CD14-positive monocyte (primary cell): Measurements from ENCODE around the gene CTTN. TPM values are rescaled to one million over a fixed set of nuclear protein-coding genes. Genes with fewer than 3 reads are reported as not detected.

Experiments used
- DNase-seq, 3 donors: peaks; one replicate each; pipeline ENCODE4 v3.0.0-alpha.2; 2011 to 2022
- H2AFZ ChIP-seq: 2 replicates; pipeline ENCODE4 v1.6.0; 2012; ENCODE audit warnings: mild to moderate bottlenecking, low read depth, low read length, inconsistent platforms; ENCODE audit not compliant: insufficient read depth, poor library complexity, severe bottlenecking
- H3K27ac ChIP-seq, 2 donors: 1 replicate in 1 of 2; 2 replicates in 1 of 2; pipeline ENCODE4 v1.5.1; 2012 to 2013; ENCODE audit warnings: low read length in 2 of 2, control low read depth in 1 of 2, inconsistent platforms in 1 of 2, low read depth in 1 of 2, mild to moderate bottlenecking in 1 of 2
- H3K27me3 ChIP-seq, 2 donors: one replicate each; pipeline versions ENCODE4 v1.6.0 to v1.6.1; 2011 to 2013; ENCODE audit warnings: low read length in 2 of 2; ENCODE audit not compliant: control insufficient read depth in 2 of 2, insufficient read depth in 2 of 2
- H3K36me3 ChIP-seq, 2 donors: replicated peaks in 1 of 2; 1 replicate in 1 of 2; 2 replicates in 1 of 2; pipeline versions ENCODE4 v1.5.1 to v1.6.1; 2012 to 2013; ENCODE audit warnings: low read length in 2 of 2, control low read depth in 1 of 2, inconsistent platforms in 1 of 2, mild to moderate bottlenecking in 1 of 2; ENCODE audit not compliant: insufficient read depth in 2 of 2, control insufficient read depth in 1 of 2
- H3K4me1 ChIP-seq, 2 donors: 1 replicate in 1 of 2; 2 replicates in 1 of 2; pipeline versions ENCODE4 v1.5.1 to v1.6.1; 2012 to 2013; ENCODE audit warnings: low read length in 2 of 2, control low read depth in 1 of 2, inconsistent platforms in 1 of 2, mild to moderate bottlenecking in 1 of 2, moderate library complexity in 1 of 2; ENCODE audit not compliant: insufficient read depth in 2 of 2, control insufficient read depth in 1 of 2
- H3K4me2 ChIP-seq: replicated peaks from 2 replicates; pipeline ENCODE3; 2012; ENCODE audit warnings: low read length, moderate library complexity, mild to moderate bottlenecking; ENCODE audit not compliant: poor library complexity, severe bottlenecking; ENCODE audit errors: extremely low read depth
- H3K4me3 ChIP-seq, 3 experiments: fragments of 200-600 bp in 1 of 3; sonication (generic) in 1 of 3; replicated peaks in 1 of 3; 1 replicate in 2 of 3; 2 replicates in 1 of 3; pipeline ENCODE4 v1.5.1; 2011 to 2013; ENCODE audit warnings: low read length in 3 of 3, mild to moderate bottlenecking in 3 of 3, control low read depth in 2 of 3, low read depth in 2 of 3, inconsistent platforms in 1 of 3, moderate library complexity in 1 of 3
- H3K79me2 ChIP-seq: 2 replicates; pipeline ENCODE4 v1.6.0; 2012; ENCODE audit warnings: mild to moderate bottlenecking, control low read depth, inconsistent platforms, low read length, moderate library complexity; ENCODE audit not compliant: insufficient read depth
- H3K9ac ChIP-seq: 2 replicates; pipeline ENCODE4 v1.6.0; 2017; ENCODE audit warnings: low read length, mild to moderate bottlenecking; ENCODE audit not compliant: insufficient read depth, poor library complexity, severe bottlenecking
- H3K9me3 ChIP-seq, 2 donors: replicated peaks in 1 of 2; 1 replicate in 1 of 2; 2 replicates in 1 of 2; pipeline versions ENCODE4 v1.5.1 to v1.6.1; 2012 to 2013; ENCODE audit warnings: low read length in 2 of 2, control low read depth in 1 of 2; ENCODE audit not compliant: control insufficient read depth in 1 of 2, insufficient read depth in 1 of 2
- H4K20me1 ChIP-seq: 2 replicates; pipeline ENCODE4 v1.6.0; 2012; ENCODE audit warnings: mild to moderate bottlenecking, low read length, control low read depth, moderate library complexity; ENCODE audit not compliant: insufficient read depth
- H3K27ac Mint-ChIP-seq, 7 donors: one replicate each; pipeline ENCODE4 v1.8.0; 2020; ENCODE audit warnings: mild to moderate bottlenecking in 7 of 7, mixed read lengths in 7 of 7, moderate library complexity in 6 of 7, inconsistent platforms in 2 of 7
- H3K27me3 Mint-ChIP-seq, 3 donors: one replicate each; pipeline ENCODE4 v1.8.0; 2021 to 2022; ENCODE audit warnings: low read depth in 3 of 3, mild to moderate bottlenecking in 3 of 3, mixed read lengths in 3 of 3, moderate library complexity in 3 of 3, inconsistent platforms in 1 of 3
- H3K36me3 Mint-ChIP-seq, 2 donors: one replicate each; pipeline ENCODE4 v1.8.0; 2020; ENCODE audit warnings: mixed read lengths in 2 of 2, inconsistent platforms in 1 of 2, mild to moderate bottlenecking in 1 of 2
- H3K4me1 Mint-ChIP-seq: one replicate; pipeline ENCODE4 v1.8.0; 2020; ENCODE audit warnings: mild to moderate bottlenecking, mixed read lengths
- H3K4me3 Mint-ChIP-seq, 2 donors: one replicate each; pipeline ENCODE4 v1.8.0; 2020; ENCODE audit warnings: mild to moderate bottlenecking in 2 of 2, mixed read lengths in 2 of 2, moderate library complexity in 1 of 2
- H3K9me3 Mint-ChIP-seq, 7 donors: one replicate each; pipeline ENCODE4 v1.8.0; 2020 to 2022; ENCODE audit warnings: mixed read lengths in 7 of 7, mild to moderate bottlenecking in 6 of 7, moderate library complexity in 6 of 7, inconsistent platforms in 2 of 7
- CTCF ChIP-seq: fragments of 200-600 bp; IDR thresholded peaks from one replicate; pipeline ENCODE4 v1.8.0; 2022; ENCODE audit warnings: antibody characterized with exemption, mild to moderate bottlenecking
- WGBS: methylation state at CpG from one replicate; pipeline ENCODE4 v1.1.5; 2013; ENCODE audit warnings: missing lambda C conversion rate; ENCODE audit not compliant: insufficient coverage; 5-methylcytosine and 5-hydroxymethylcytosine counted together
- intact Hi-C, 2 donors: fragments of 100-400 bp; cut with micrococcal nuclease; formaldehyde crosslinking; loops; one replicate each; pipeline versions ENCODE4 v1.15.0 to v1.15.1; 2023
- polyA plus RNA-seq, 3 donors: library from polyadenylated mRNA; depleted of rRNA in 1 of 3; unstranded in 2 of 3; stranded (reverse) in 1 of 3; fragments of 300-500 nt in 2 of 3; fragments of >200 nt in 1 of 3; fragmentation: Illumina TruSeq in 2 of 3; gene quantifications; 1 replicate in 2 of 3; 2 replicates in 1 of 3; pipeline ENCODE4 v1.2.3, GENCODE V29; 2012 to 2021

The CTTN gene
- polyA plus RNA-seq, 3 donors, result 0.05 to 0.11 TPM; not detected in 1

- H3K27ac ChIP-seq, result no peak overlapping the region
- no peaks in the 10 kb centered on the region for H3K36me3 Mint-ChIP-seq
- no peak for DNase-seq
- H3K27ac Mint-ChIP-seq, result no peak overlapping the region
- H3K4me3 Mint-ChIP-seq, result no peak overlapping the region
- peaks cover 0 to 2% (median 0%) of the 10 kb centered on the region in 7 donors for H3K9me3 Mint-ChIP-seq
- TF ChIP-seq CTCF, result no peak
- WGBS, result over 99% methylated on average over 57 of the region's 61 CpGs
- no peak overlapping the region for H3K4me3 ChIP-seq
- H4K20me1 ChIP-seq, result no peaks in the 10 kb centered on the region
- H3K27me3 Mint-ChIP-seq, result peaks cover 10 to 18% (median 17%) of the 10 kb centered on the region in 3 donors
- H3K36me3 ChIP-seq, result no peaks in the 10 kb centered on the region
- H2AFZ ChIP-seq, result no peak overlapping the region
- H3K4me1 ChIP-seq, result no peaks in the 10 kb centered on the region
- H3K4me2 ChIP-seq, result no peak overlapping the region
- H3K9me3 ChIP-seq, result no peaks in the 10 kb centered on the region
- no peaks in the 10 kb centered on the region for H3K27me3 ChIP-seq
- no peaks in the 10 kb centered on the region for H3K79me2 ChIP-seq
- intact Hi-C loops, result loop anchor here in 1 of 2 donors (10.0 kb wide), 1 partner anchor 291 kb away; no protein-coding TSS in a partner anchor
- peaks cover 3% of the 10 kb centered on the region for H3K4me1 Mint-ChIP-seq
- H3K9ac ChIP-seq, result no peak overlapping the region
These were observed 65.3 kb downstream of the CTTN start for GRCh38 chr11:70463478-70464255.

DNA sequence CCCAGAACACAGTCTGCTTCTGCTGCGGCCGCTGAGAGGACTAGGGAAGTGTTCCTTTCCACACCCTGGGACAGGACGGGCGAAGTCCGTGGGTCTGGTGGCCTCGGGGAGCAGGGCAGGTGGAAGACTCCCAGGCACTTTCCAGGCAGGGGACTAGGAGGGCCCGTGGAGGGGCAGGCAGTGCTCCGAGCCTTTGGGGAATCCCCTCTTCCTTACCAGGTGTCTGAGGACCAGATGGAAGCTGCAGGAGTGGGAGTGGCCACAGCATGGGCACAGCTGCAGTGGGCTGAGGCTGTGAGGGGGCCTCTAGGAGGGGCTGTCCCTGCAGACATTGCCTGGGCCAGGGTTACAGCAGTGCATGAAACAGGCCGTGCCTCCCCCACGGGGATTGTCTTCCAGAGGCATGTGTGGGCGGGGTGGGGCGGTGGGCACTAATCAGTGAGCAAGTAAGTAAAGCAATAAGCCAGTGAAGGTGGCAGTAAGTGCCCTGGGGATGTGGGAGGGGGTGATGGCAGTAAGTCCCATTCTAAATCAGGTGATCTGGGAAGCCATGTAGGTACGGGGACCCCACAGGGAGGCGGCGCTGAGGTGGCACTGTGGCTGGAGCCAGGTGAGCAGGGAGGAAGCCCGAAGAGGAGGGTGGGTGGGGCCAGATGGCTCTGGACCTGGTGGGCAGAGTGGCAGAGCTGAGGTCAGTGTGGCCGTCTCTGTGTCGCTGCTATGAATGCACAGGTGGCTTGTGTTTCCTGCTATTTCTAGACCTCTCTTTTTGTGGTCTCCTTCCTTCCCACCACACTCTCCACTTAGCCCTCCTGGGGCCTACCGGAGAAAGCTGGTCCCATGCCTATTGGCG lies 66.4 kb downstream of the CTTN start:
- WGBS, result 61% methylated on average over 10 of the region's 20 CpGs
- no peak overlapping the region for H3K4me2 ChIP-seq
- no peak for TF ChIP-seq CTCF

More for the DNA sequence above, 66.4 kb downstream of the CTTN start:
- Mint-ChIP-seq H3K27ac (no peak overlapping the region), H3K36me3 (no peaks in the 10 kb centered on the region), H3K4me3 (no peak overlapping the region), H3K27me3 (peaks cover 9 to 16% (median 12%) of the 10 kb centered on the region in 3 donors), H3K9me3 (peaks cover 0 to 2% (median 0%) of the 10 kb centered on the region in 7 donors), H3K4me1 (peaks cover 3% of the 10 kb centered on the region)
- Histone ChIP-seq H3K4me3 (no peak overlapping the region), H3K27me3 (no peaks in the 10 kb centered on the region), H3K36me3 (no peaks in the 10 kb centered on the region), H3K27ac (no peak overlapping the region), H2AFZ (no peak overlapping the region), H3K79me2 (no peaks in the 10 kb centered on the region), H3K9me3 (no peaks in the 10 kb centered on the region), H3K9ac (no peak overlapping the region), H4K20me1 (no peaks in the 10 kb centered on the region), H3K4me1 (no peaks in the 10 kb centered on the region)
- DNase-seq, result no peak
- intact Hi-C loops, result loop anchor here in 1 of 2 donors (10.0 kb wide), 1 partner anchor 290 kb away; no protein-coding TSS in a partner anchor
